Testis (tissue), 3 donors: ENCODE results near the gene C19orf85. TPM values are rescaled to one million over a fixed set of nuclear protein-coding genes. Genes with fewer than 3 reads are reported as not detected.

Source experiments
- DNase-seq: peaks from one replicate; pipeline ENCODE4 v3.0.0-alpha.2; 2019
- H3K27ac ChIP-seq, 2 donors: fragments of 200-600 bp; sonication (generic); one replicate each; pipeline ENCODE4 v1.5.1; 2019
- H3K27me3 ChIP-seq: fragments of 200-600 bp; sonication (generic); one replicate; pipeline ENCODE4 v1.5.1; 2019
- H3K36me3 ChIP-seq: fragments of 200-600 bp; sonication (generic); one replicate; pipeline ENCODE4 v1.5.1; 2017; ENCODE audit warnings: low read depth; ENCODE audit errors: missing control alignments
- H3K4me1 ChIP-seq: fragments of 200-600 bp; sonication (generic); one replicate; pipeline ENCODE4 v1.5.1; 2019
- H3K4me3 ChIP-seq, 2 donors: fragments of 200-600 bp; sonication (generic); one replicate each; pipeline ENCODE4 v1.5.1; 2017 to 2019
- H3K9me3 ChIP-seq: fragments of 200-600 bp; sonication (generic); one replicate; pipeline ENCODE4 v1.5.1; 2017
- POLR2A ChIP-seq: fragments of 450-650 bp; IDR thresholded peaks from one replicate; pipeline ENCODE4 v1.6.1; 2017; ENCODE audit warnings: antibody characterized with exemption, mild to moderate bottlenecking, moderate library complexity
- WGBS, 2 donors: methylation state at CpG; one replicate each; pipeline ENCODE4 v1.1.5; 2018; 5-methylcytosine and 5-hydroxymethylcytosine counted together
- intact Hi-C: fragments of 100-400 bp; cut with DNase I; formaldehyde crosslinking; loops from one replicate; pipeline ENCODE4 v1.15.1; 2023; ENCODE audit warnings: low total_unique reads
- polyA plus RNA-seq: library from polyadenylated mRNA; stranded (reverse); fragments of 350-450 nt; fragmentation: Illumina TruSeq; extraction: RNeasy Lipid Tissue Mini Kit (QIAGEN cat#74804); gene quantifications from one replicate; pipeline ENCODE4 v1.2.3, GENCODE V29; 2014; ENCODE audit warnings: low read depth, low replicate concordance; ENCODE audit not compliant: insufficient read depth
- total RNA-seq, 2 donors: library from RNA; depleted of rRNA; stranded (reverse); fragments of >200 nt; gene quantifications; one replicate each; pipeline ENCODE4 v1.2.3, GENCODE V29; 2016
- TF ChIP-seq, protein P1 (sequence below), 3 experiments: fragments of 450-650 bp in 2 of 3; fragments of 200-600 bp in 1 of 3; sonication (generic) in 1 of 3; IDR thresholded peaks; one replicate each; pipeline ENCODE4 v1.5.1; 2016 to 2019; ENCODE audit warnings: antibody characterized with exemption in 3 of 3, mild to moderate bottlenecking in 2 of 3, moderate library complexity in 1 of 3

C19orf85 gene
- total and polyA plus RNA-seq, 3 donors from 2014 or later = not detected

DNA sequence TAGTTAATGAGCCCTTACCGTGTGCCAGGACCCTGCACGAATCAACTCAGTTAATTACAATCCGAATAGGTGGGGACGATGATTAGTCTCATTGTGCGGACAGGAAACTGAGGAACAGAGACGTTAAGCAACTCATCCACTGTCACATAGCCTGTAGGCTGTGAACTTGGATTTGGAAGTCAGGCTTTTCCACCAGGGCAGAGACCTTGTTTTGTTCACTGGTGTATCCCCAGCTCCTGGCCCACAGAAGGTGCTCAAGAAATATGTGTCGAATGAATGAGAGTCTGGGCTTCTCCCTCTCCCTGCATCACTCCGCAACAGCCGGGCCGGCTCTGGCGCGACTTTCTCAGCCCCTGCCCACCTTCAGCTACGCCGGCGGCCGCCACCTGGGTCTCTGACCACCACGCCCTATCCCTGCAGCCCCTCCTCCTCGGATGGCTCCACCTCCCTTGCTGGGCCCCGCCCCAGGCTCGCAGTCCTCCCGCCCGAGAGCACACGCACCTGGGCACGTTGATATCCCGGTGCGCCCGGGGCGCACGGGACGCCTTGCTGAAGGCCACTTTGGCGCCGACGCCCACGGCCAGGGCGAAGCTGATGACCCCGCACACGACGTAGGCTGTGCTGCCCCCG lies 22.7 kb downstream of the C19orf85 start:
- H3K4me1 ChIP-seq = no peaks in the 10 kb centered on the region
- H3K27me3 ChIP-seq = no peaks in the 10 kb centered on the region
- no peaks in the 10 kb centered on the region for H3K36me3 ChIP-seq
- no peak for DNase-seq
- H3K9me3 ChIP-seq = no peaks in the 10 kb centered on the region
- intact Hi-C loops = no loop called here
- H3K27ac ChIP-seq = no peak overlapping the region
- WGBS, 2 donors = 1 to 3% methylated on average over 21 to 37 of the region's 39 CpGs
- H3K4me3 ChIP-seq = no peak overlapping the region
- no peak for TF ChIP-seq POLR2A
- TF ChIP-seq, protein P1, sequence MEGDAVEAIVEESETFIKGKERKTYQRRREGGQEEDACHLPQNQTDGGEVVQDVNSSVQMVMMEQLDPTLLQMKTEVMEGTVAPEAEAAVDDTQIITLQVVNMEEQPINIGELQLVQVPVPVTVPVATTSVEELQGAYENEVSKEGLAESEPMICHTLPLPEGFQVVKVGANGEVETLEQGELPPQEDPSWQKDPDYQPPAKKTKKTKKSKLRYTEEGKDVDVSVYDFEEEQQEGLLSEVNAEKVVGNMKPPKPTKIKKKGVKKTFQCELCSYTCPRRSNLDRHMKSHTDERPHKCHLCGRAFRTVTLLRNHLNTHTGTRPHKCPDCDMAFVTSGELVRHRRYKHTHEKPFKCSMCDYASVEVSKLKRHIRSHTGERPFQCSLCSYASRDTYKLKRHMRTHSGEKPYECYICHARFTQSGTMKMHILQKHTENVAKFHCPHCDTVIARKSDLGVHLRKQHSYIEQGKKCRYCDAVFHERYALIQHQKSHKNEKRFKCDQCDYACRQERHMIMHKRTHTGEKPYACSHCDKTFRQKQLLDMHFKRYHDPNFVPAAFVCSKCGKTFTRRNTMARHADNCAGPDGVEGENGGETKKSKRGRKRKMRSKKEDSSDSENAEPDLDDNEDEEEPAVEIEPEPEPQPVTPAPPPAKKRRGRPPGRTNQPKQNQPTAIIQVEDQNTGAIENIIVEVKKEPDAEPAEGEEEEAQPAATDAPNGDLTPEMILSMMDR (IDR thresholded peaks at IDR 0.05) = no peak

DNA sequence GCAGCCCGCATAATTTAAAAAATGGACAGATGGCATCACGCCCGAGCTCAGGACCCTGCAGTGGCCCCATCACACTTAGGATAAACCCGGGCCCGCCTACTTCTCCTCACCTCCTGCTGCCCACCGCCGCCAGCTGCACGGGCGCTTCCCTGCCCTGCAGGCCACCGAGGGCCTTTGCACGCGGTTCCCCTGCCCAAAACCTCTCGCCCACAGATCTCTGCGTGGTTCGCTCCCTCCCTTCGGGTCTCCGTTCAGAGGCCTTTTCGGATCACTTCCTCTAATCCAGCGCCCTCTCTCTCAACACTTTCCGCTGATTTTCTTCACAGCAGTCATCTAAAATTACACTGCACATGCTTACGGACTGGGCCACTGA lies 23.2 kb downstream of the C19orf85 start:
- no peak for DNase-seq
- Histone ChIP-seq H3K36me3 (no peaks in the 10 kb centered on the region), H3K9me3 (no peaks in the 10 kb centered on the region), H3K4me3 (no peak overlapping the region), H3K27me3 (no peaks in the 10 kb centered on the region), H3K27ac (no peak overlapping the region), H3K4me1 (no peaks in the 10 kb centered on the region)
- TF ChIP-seq POLR2A = no peak
- TF ChIP-seq, protein P1 (IDR thresholded peaks at IDR 0.05) = no peak
- 1 to 4% methylated on average over 21 of the region's 21 CpGs for WGBS, 2 donors
- intact Hi-C loops = no loop called here

DNA sequence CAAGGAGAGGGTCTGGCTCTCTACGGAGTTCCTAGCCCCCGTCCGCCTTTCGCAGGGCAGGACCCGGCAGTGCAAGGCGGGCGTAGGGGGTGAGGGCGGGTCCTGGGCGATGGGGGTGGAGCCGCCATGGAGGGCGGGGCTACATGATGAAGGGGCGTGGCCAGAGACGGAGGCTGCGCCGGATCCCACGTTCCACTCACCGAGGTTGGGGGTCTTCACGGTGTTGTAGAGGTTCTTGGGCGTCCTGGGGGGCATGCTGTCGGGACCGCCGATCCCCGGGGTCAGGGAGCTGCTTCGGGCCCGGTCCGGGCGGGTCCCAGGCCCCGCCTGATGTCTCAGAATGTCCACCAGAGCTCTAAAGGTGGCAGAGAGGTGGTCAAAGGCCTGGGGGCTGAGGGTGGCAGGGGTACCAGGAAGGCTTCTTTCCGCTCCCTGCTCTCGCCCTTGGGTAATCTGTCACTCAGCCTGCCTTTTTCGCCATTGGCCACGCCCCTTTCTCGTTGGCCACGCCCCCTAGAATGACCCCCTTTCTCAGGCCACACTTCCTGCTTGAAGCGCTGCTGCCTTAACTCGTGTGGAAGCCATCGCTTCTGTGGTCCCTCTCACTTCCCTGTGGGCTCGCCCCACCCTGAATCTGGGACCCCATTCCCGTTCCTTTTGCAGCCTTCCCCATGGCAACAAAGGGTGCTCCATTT lies 24.0 kb downstream of the C19orf85 start:
- peak overlapping the region; percentile 12 to 29 for H3K4me3 ChIP-seq
- H3K36me3 ChIP-seq = no peaks in the 10 kb centered on the region
- TF ChIP-seq POLR2A = no peak
- TF ChIP-seq, protein P1 (IDR thresholded peaks at IDR 0.05) = no peak
- H3K9me3 ChIP-seq = no peaks in the 10 kb centered on the region
- intact Hi-C loops = no loop called here
- no peak for DNase-seq
- no peaks in the 10 kb centered on the region for H3K4me1 ChIP-seq
- no peak overlapping the region for H3K27ac ChIP-seq
- H3K27me3 ChIP-seq = no peaks in the 10 kb centered on the region
- 5% methylated on average over 17 to 38 of the region's 39 CpGs for WGBS, 2 donors

DNA sequence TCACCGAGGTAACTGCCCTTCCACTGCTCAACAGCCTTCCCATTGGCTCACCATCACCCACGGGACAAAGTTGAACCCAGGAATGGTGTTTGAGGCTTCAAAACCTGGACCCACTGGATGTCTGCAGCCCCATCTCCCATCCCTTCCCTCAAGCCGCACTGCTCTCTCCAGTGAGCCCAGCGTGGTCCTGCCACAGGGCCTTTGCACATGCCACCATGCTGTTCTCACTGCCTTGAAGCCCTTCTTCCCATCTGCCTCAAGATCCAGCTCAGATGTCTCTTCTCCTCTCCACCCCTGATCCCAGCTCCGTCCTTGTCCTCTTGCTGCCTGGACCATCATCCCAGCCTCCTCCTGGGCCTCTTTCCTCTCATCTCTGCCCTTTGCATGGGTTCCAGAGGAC lies 25.5 kb downstream of the C19orf85 start:
- WGBS, 2 donors = 68 to 72% methylated on average over 5 of the region's 5 CpGs
- intact Hi-C loops = no loop called here
- H3K4me3 ChIP-seq = no peak overlapping the region
- no peaks in the 10 kb centered on the region for H3K36me3 ChIP-seq
- H3K27me3 ChIP-seq = no peaks in the 10 kb centered on the region
- TF ChIP-seq POLR2A = no peak
- TF ChIP-seq, protein P1 (IDR thresholded peaks at IDR 0.05) = no peak
- H3K4me1 ChIP-seq = no peaks in the 10 kb centered on the region
- DNase-seq = no peak
- H3K27ac ChIP-seq = no peak overlapping the region
- no peaks in the 10 kb centered on the region for H3K9me3 ChIP-seq

DNA sequence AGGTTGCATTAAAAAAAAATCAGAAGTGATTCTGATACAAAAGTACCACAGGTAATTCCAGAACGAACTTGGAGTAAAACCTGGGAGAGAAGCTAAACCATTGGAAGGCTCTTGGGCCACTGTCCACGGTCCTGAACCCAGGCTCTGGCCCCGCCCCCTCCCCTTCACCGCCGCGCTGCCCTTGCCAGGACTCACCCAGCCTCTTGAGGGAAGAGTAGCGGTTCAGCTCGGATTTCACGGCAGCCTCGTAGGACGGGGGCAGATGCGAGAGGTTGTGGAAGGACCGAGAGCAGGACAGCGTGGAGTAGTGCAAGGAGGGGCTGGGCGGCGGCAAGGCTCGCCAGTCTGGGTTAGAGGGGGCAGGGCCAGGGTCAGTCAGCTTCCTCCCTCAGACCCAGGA lies 27.1 kb downstream of the C19orf85 start:
- intact Hi-C loops = no loop called here
- H3K27ac ChIP-seq = no peak overlapping the region
- TF ChIP-seq, protein P1 (IDR thresholded peaks at IDR 0.05) = no peak
- TF ChIP-seq POLR2A = no peak
- peak; percentile 73 for DNase-seq
- no peaks in the 10 kb centered on the region for H3K27me3 ChIP-seq
- H3K4me1 ChIP-seq = no peaks in the 10 kb centered on the region
- WGBS, 2 donors = 1 to 2% methylated on average over 17 of the region's 17 CpGs
- H3K9me3 ChIP-seq = no peaks in the 10 kb centered on the region
- no peaks in the 10 kb centered on the region for H3K36me3 ChIP-seq
- no peak overlapping the region for H3K4me3 ChIP-seq
